GM19452 (cell line): ENCODE data around the gene FCAR.
"Not testable (repeated sequence)": the region's sequence is repeated elsewhere in the genome, so short reads cannot be mapped to it uniquely, and the experiment has no call there.

Source experiments
- ATAC-seq: cut with Tn5 transposase; IDR thresholded peaks from one replicate; pipeline ENCODE4 v1.9.1; 2021; ENCODE audit not compliant: unreplicated experiment

FCAR gene

GRCh38 chr19:54893406-54893805 is 19.4 kb downstream of the FCAR start:
- ATAC-seq, result no peak

GRCh38 chr19:54894106-54894505 is 20.1 kb downstream of the FCAR start:
- not testable (repeated sequence) for ATAC-seq

- no peak for ATAC-seq
Observed at GRCh38 chr19:54896036-54896435, 22.0 kb downstream of the FCAR start.

GRCh38 chr19:54898685-54899084 is 24.6 kb downstream of the FCAR start:
- not testable (repeated sequence) for ATAC-seq

GRCh38 chr19:54899646-54900045 is 25.6 kb downstream of the FCAR start:
- ATAC-seq, result not testable (repeated sequence)

- not testable (repeated sequence) for ATAC-seq
Observed at GRCh38 chr19:54901153-54901552, 27.1 kb downstream of the FCAR start.

- no peak for ATAC-seq
Observed at GRCh38 chr19:54902061-54902460, 28.0 kb downstream of the FCAR start.

- no peak for ATAC-seq
Observed at GRCh38 chr19:54903303-54903702, 29.3 kb downstream of the FCAR start.

GRCh38 chr19:54904261-54904660 is 30.2 kb downstream of the FCAR start:
- not testable (repeated sequence) for ATAC-seq

- no peak for ATAC-seq
Observed at GRCh38 chr19:54905421-54905802, 31.4 kb downstream of the FCAR start.

GRCh38 chr19:54905803-54906511 is 31.9 kb downstream of the FCAR start, which contains the start of gene NCR1:
Gene NCR1 (plus strand): TSS chr19:54906148. CDS start chr19:54906188, 40 bp downstream.
- no peak for ATAC-seq

- no peak for ATAC-seq
Observed at GRCh38 chr19:54906819-54907218, 32.8 kb downstream of the FCAR start.

GRCh38 chr19:54907899-54908298 is 33.9 kb downstream of the FCAR start:
- ATAC-seq, result not testable (repeated sequence)

- ATAC-seq, result peak; percentile 48
Observed at GRCh38 chr19:54916822-54917221, 42.8 kb downstream of the FCAR start.

GRCh38 chr19:54918499-54918898 is 44.5 kb downstream of the FCAR start:
- no peak for ATAC-seq

GRCh38 chr19:54919646-54920563 is 45.9 kb downstream of the FCAR start:
- ATAC-seq, result not testable (repeated sequence)

- ATAC-seq, result no peak
Observed at GRCh38 chr19:54921082-54921481, 47.0 kb downstream of the FCAR start.

- no peak for ATAC-seq
Observed at GRCh38 chr19:54923276-54923675, 49.2 kb downstream of the FCAR start.

GRCh38 chr19:54928299-54928698 is 54.3 kb downstream of the FCAR start:
- no peak for ATAC-seq

- ATAC-seq, result no peak
Observed at GRCh38 chr19:54937926-54938325, 63.9 kb downstream of the FCAR start.

GRCh38 chr19:54938906-54939305 is 64.9 kb downstream of the FCAR start:
- ATAC-seq, result no peak

GRCh38 chr19:54939538-54939937 is 65.5 kb downstream of the FCAR start:
- ATAC-seq, result not testable (repeated sequence)
